ENCODE results near the gene ENPP4.

GRCh38 chr6:46103441-46104115 lies 26.2 kb upstream of the ENPP4 start:
- TF ChIP-seq EP300 (IDR thresholded peaks at IDR 0.05) (no peak), CTCF (IDR thresholded peaks at IDR 0.05) (no peak), POLR2AphosphoS5 (IDR thresholded peaks at IDR 0.05) (no peak)
